ENCODE results near the gene AQP5.

Gene AQP5

GRCh38 chr12:49961111-49961922, at the start of gene AQP5:
Gene AQP5, plus strand, starts transcription at chr12:49961872. Its CDS starts 146 bp downstream, at chr12:49962018.
- DNase-seq: no peak

- no peak for DNase-seq
Observed at GRCh38 chr12:49912345-49913255, 49.1 kb upstream of the AQP5 start.

- no peak for DNase-seq
Observed at GRCh38 chr12:49916129-49916919, 45.3 kb upstream of the AQP5 start.

GRCh38 chr12:49917166-49917787, 44.4 kb upstream of the AQP5 start:
- DNase-seq: no peak

- no peak for DNase-seq
Observed at GRCh38 chr12:49917788-49918173, 43.9 kb upstream of the AQP5 start.

- DNase-seq: peak; percentile 79
Observed at GRCh38 chr12:49920241-49920914, 41.3 kb upstream of the AQP5 start.

- DNase-seq: no peak
Observed at GRCh38 chr12:49920915-49921286, 40.8 kb upstream of the AQP5 start.

GRCh38 chr12:49921299-49921698, 40.4 kb upstream of the AQP5 start:
- no peak for DNase-seq

GRCh38 chr12:49921936-49922335, 39.7 kb upstream of the AQP5 start:
- DNase-seq: no peak

GRCh38 chr12:49922349-49923034, 39.2 kb upstream of the AQP5 start:
- no peak for DNase-seq

- DNase-seq: no peak
Observed at GRCh38 chr12:49923035-49923644, 38.5 kb upstream of the AQP5 start.

- no peak for DNase-seq
Observed at GRCh38 chr12:49923880-49924556, 37.7 kb upstream of the AQP5 start.

- no peak for DNase-seq
Observed at GRCh38 chr12:49924628-49925246, 36.9 kb upstream of the AQP5 start.

- DNase-seq: peak; percentile 80
Observed at GRCh38 chr12:49925433-49926204, 36.1 kb upstream of the AQP5 start.

- DNase-seq: no peak
Observed at GRCh38 chr12:49928471-49928870, 33.2 kb upstream of the AQP5 start.

- no peak for DNase-seq
Observed at GRCh38 chr12:49929581-49929980, 32.1 kb upstream of the AQP5 start.

GRCh38 chr12:49930515-49931288, 31.0 kb upstream of the AQP5 start:
- DNase-seq: peak; percentile 87

- DNase-seq: no peak
Observed at GRCh38 chr12:49932023-49932422, 29.6 kb upstream of the AQP5 start.
